ENCODE measurements around the gene LOXL4.

Gene LOXL4

GRCh38 chr10:98267894-98268693 lies at the start of gene LOXL4:
TSS of gene LOXL4 (minus strand) at chr10:98268194. CDS start at chr10:98263019, 5,175 bp downstream.
- in situ Hi-C loops (cut with MboI; ENCODE audit: low sequenced_read_pairs, unreplicated experiment) = no loop called here
- peak; percentile 71 for DNase-seq (ENCODE audit: low spot score)
- TF ChIP-seq CTCF (IDR thresholded peaks at IDR 0.05; ENCODE audit: borderline replicate concordance, control extremely low read depth, extremely low read depth, insufficient read depth, missing control alignments) = no peak

- no peak for DNase-seq (ENCODE audit: low spot score)
- in situ Hi-C loops (cut with MboI; ENCODE audit: low sequenced_read_pairs, unreplicated experiment) = no loop called here
- no peak for TF ChIP-seq CTCF (IDR thresholded peaks at IDR 0.05; ENCODE audit: borderline replicate concordance, control extremely low read depth, extremely low read depth, insufficient read depth, missing control alignments)
Measured at GRCh38 chr10:98316661-98317060, 48.7 kb upstream of the LOXL4 start.

- no peak for TF ChIP-seq CTCF (IDR thresholded peaks at IDR 0.05; ENCODE audit: borderline replicate concordance, control extremely low read depth, extremely low read depth, insufficient read depth, missing control alignments)
- no peak for DNase-seq (ENCODE audit: low spot score)
- in situ Hi-C loops (cut with MboI; ENCODE audit: low sequenced_read_pairs, unreplicated experiment) = no loop called here
Measured at GRCh38 chr10:98316170-98316569, 48.2 kb upstream of the LOXL4 start.

- in situ Hi-C loops (cut with MboI; ENCODE audit: low sequenced_read_pairs, unreplicated experiment) = no loop called here
- no peak for TF ChIP-seq CTCF (IDR thresholded peaks at IDR 0.05; ENCODE audit: borderline replicate concordance, control extremely low read depth, extremely low read depth, insufficient read depth, missing control alignments)
- DNase-seq (ENCODE audit: low spot score) = no peak
Measured at GRCh38 chr10:98314532-98315284, 46.7 kb upstream of the LOXL4 start.

- DNase-seq (ENCODE audit: low spot score) = no peak
- in situ Hi-C loops (cut with MboI; ENCODE audit: low sequenced_read_pairs, unreplicated experiment) = no loop called here
- TF ChIP-seq CTCF (IDR thresholded peaks at IDR 0.05; ENCODE audit: borderline replicate concordance, control extremely low read depth, extremely low read depth, insufficient read depth, missing control alignments) = no peak
Measured at GRCh38 chr10:98313598-98313997, 45.6 kb upstream of the LOXL4 start.

- TF ChIP-seq CTCF (IDR thresholded peaks at IDR 0.05; ENCODE audit: borderline replicate concordance, control extremely low read depth, extremely low read depth, insufficient read depth, missing control alignments) = no peak
- in situ Hi-C loops (cut with MboI; ENCODE audit: low sequenced_read_pairs, unreplicated experiment) = no loop called here
- no peak for DNase-seq (ENCODE audit: low spot score)
Measured at GRCh38 chr10:98312822-98313221, 44.8 kb upstream of the LOXL4 start.

All from GM13976 (cell line).